Measurements from ENCODE around the gene EIF1. TPM values are rescaled to one million over a fixed set of nuclear protein-coding genes. Genes with fewer than 3 reads are reported as not detected.

The EIF1 gene
- total and polyA plus RNA-seq, 2 donors (not counting 1 experiment from before 2014, with no cell fraction given): 773 to 2,045 TPM

DNA sequence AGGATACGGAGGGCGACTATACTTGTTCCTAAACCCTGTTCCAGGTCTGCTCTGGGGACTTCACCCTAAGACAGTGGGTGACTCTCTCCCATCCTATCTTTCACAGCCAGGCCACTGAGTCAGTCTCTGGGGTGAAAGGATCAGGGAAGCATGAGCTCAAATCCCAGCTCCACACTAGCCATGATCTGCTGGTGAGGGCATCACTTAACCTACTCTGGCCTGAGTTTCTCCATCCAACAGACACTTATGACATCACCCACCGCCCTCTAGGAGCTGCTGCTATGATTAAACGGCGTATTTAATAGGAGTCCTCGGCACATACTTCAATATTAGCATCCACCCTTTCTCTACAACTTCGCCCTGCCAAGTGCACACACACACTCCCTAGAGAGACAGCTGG lies 33.5 kb downstream of the EIF1 start:
- ATAC-seq (ENCODE audit: low read depth) (no peak), DNase-seq (no peak)
- H3K9me3 ChIP-seq (ENCODE audit: control extremely low read depth in 1 of 3, control insufficient read depth in 2 of 3, insufficient read depth in 1 of 3, low read length in 2 of 3): no peaks in the 10 kb centered on the region
- WGBS (ENCODE audit: insufficient coverage): 87% methylated on average over 4 of the region's 7 CpGs
- no peaks in the 10 kb centered on the region for H3K4me1 ChIP-seq (ENCODE audit: control insufficient read depth in 2 of 2, insufficient read depth in 2 of 2, low read length in 2 of 2)
- H3K27me3 Mint-ChIP-seq: peaks cover 6% of the 10 kb centered on the region
- H3K36me3 ChIP-seq (replicated peaks in 1 of 2; ENCODE audit: control extremely low read depth in 1 of 2, control insufficient read depth in 1 of 2, extremely low read depth in 1 of 2, insufficient read depth in 2 of 2, low read length in 1 of 2): no peaks in the 10 kb centered on the region
- H2AFZ ChIP-seq (ENCODE audit: insufficient read depth, low read depth, low read length, poor library complexity, severe bottlenecking): no peak overlapping the region
- H3K27ac ChIP-seq (ENCODE audit: low read length in 2 of 2): no peak overlapping the region
- no peak for TF ChIP-seq EZH2 (IDR thresholded peaks at IDR 0.05; ENCODE audit: borderline replicate concordance, insufficient read depth, low read depth, low read length, poor library complexity, severe bottlenecking)
- TF ChIP-seq, protein P1, sequence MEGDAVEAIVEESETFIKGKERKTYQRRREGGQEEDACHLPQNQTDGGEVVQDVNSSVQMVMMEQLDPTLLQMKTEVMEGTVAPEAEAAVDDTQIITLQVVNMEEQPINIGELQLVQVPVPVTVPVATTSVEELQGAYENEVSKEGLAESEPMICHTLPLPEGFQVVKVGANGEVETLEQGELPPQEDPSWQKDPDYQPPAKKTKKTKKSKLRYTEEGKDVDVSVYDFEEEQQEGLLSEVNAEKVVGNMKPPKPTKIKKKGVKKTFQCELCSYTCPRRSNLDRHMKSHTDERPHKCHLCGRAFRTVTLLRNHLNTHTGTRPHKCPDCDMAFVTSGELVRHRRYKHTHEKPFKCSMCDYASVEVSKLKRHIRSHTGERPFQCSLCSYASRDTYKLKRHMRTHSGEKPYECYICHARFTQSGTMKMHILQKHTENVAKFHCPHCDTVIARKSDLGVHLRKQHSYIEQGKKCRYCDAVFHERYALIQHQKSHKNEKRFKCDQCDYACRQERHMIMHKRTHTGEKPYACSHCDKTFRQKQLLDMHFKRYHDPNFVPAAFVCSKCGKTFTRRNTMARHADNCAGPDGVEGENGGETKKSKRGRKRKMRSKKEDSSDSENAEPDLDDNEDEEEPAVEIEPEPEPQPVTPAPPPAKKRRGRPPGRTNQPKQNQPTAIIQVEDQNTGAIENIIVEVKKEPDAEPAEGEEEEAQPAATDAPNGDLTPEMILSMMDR (IDR thresholded peaks at IDR 0.05): no peak
- H3K4me3 Mint-ChIP-seq: no peak overlapping the region
- POLR2A ChIA-PET: interaction anchor here (0.6 kb wide), 1 partner anchor 428 kb away, joined by 3 read pairs; no protein-coding TSS in a partner anchor
- intact Hi-C loops (cut with micrococcal nuclease): no loop called here
- no peak overlapping the region for H3K9ac ChIP-seq (ENCODE audit: low read length)
- no peaks in the 10 kb centered on the region for H3K4me1 Mint-ChIP-seq
- no peaks in the 10 kb centered on the region for H3K79me2 ChIP-seq (ENCODE audit: control insufficient read depth, insufficient read depth, low read length)
- H4K20me1 ChIP-seq (ENCODE audit: control insufficient read depth, insufficient read depth, low read length, poor library complexity, severe bottlenecking): no peaks in the 10 kb centered on the region
- peaks cover 0 to 7% (median 0%) of the 10 kb centered on the region in 4 experiments for H3K27me3 ChIP-seq (replicated peaks in 1 of 4; ENCODE audit: control extremely low read depth in 1 of 4, control insufficient read depth in 3 of 4, insufficient read depth in 4 of 4, low read length in 3 of 4)
- H3K9me3 Mint-ChIP-seq (ENCODE audit: insufficient read depth): no peaks in the 10 kb centered on the region
- CTCF ChIA-PET: interaction anchor here (0.5 to 1.2 kb wide), 4 partner anchors 22 to 747 kb away, joined by 3 to 5 read pairs (median 3); no protein-coding TSS in a partner anchor
- H3K27ac Mint-ChIP-seq: no peak overlapping the region
- no peak overlapping the region for H3K4me2 ChIP-seq (replicated peaks; ENCODE audit: low read depth, low read length, poor library complexity, severe bottlenecking)
- no peak overlapping the region for H3K4me3 ChIP-seq (ENCODE audit: control extremely low read depth in 1 of 5, extremely low read depth in 1 of 5, insufficient read depth in 1 of 5, low read depth in 2 of 5, low read length in 4 of 5)

DNA sequence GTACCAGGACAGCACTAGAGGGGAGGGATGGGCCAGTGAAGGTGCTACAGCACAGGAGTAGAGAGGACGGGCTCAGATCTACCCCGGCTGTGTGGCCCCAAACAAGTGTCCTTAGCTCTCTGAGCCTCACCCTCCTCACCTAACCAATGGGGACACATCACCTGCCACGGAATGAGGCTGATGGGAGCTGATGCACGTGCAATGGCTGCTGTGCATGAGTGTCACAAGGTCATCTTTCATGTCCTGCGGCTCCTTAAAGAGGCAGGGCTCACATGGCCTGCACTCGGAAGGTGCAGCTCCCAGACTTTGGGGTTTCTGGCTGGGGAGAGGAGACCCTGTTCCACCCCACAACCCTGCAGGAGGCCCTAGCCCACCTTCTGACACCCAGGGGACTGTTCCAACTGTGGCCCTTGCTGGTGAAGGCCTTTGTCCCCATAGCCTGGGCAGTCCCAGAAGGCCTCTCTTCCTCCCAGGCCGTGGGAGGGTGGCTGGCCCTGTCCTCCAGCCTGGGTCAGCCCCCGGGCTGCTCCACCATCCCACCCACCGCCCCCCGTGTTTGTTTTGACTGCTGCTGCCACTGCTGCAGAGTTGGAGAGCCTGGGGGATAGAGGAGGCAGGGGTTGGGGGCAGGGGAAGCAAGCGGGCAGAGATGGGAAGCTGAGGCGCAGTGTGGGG lies 35.3 kb downstream of the EIF1 start:
- ATAC-seq (ENCODE audit: low read depth) (no peak), DNase-seq (peak; percentile 9)
- WGBS (ENCODE audit: insufficient coverage): 93% methylated on average over 7 of the region's 12 CpGs
- H3K4me2 ChIP-seq (replicated peaks; ENCODE audit: low read depth, low read length, poor library complexity, severe bottlenecking): no peak overlapping the region
- intact Hi-C loops (cut with micrococcal nuclease): no loop called here
- H3K4me1 ChIP-seq (ENCODE audit: control insufficient read depth in 2 of 2, insufficient read depth in 2 of 2, low read length in 2 of 2): peaks cover 0 to 7% of the 10 kb centered on the region in 2 donors
- ChIA-PET POLR2A (no interaction called here), CTCF (interaction anchor here (0.7 kb wide), 1 partner anchor 216 kb away, joined by 5 read pairs; no protein-coding TSS in a partner anchor)
- no peaks in the 10 kb centered on the region for H3K4me1 Mint-ChIP-seq
- no peaks in the 10 kb centered on the region for H3K9me3 ChIP-seq (ENCODE audit: control extremely low read depth in 1 of 3, control insufficient read depth in 2 of 3, insufficient read depth in 1 of 3, low read length in 2 of 3)
- H4K20me1 ChIP-seq (ENCODE audit: control insufficient read depth, insufficient read depth, low read length, poor library complexity, severe bottlenecking): no peaks in the 10 kb centered on the region
- no peaks in the 10 kb centered on the region for H3K79me2 ChIP-seq (ENCODE audit: control insufficient read depth, insufficient read depth, low read length)
- H3K4me3 ChIP-seq (ENCODE audit: control extremely low read depth in 1 of 5, extremely low read depth in 1 of 5, insufficient read depth in 1 of 5, low read depth in 2 of 5, low read length in 4 of 5): no peak overlapping the region
- H3K27ac ChIP-seq (ENCODE audit: low read length in 2 of 2): no peak overlapping the region
- no peak overlapping the region for H3K27ac Mint-ChIP-seq
- H3K4me3 Mint-ChIP-seq: no peak overlapping the region
- no peak overlapping the region for H2AFZ ChIP-seq (ENCODE audit: insufficient read depth, low read depth, low read length, poor library complexity, severe bottlenecking)
- H3K9me3 Mint-ChIP-seq (ENCODE audit: insufficient read depth): no peaks in the 10 kb centered on the region
- H3K9ac ChIP-seq (ENCODE audit: low read length): no peak overlapping the region
- peaks cover 6% of the 10 kb centered on the region for H3K27me3 Mint-ChIP-seq
- H3K27me3 ChIP-seq (replicated peaks in 1 of 4; ENCODE audit: control extremely low read depth in 1 of 4, control insufficient read depth in 3 of 4, insufficient read depth in 4 of 4, low read length in 3 of 4): peaks cover 0 to 10% (median 0%) of the 10 kb centered on the region in 4 experiments
- no peak for TF ChIP-seq EZH2 (IDR thresholded peaks at IDR 0.05; ENCODE audit: borderline replicate concordance, insufficient read depth, low read depth, low read length, poor library complexity, severe bottlenecking)
- TF ChIP-seq, protein P1 (IDR thresholded peaks at IDR 0.05): no peak
- H3K36me3 ChIP-seq (replicated peaks in 1 of 2; ENCODE audit: control extremely low read depth in 1 of 2, control insufficient read depth in 1 of 2, extremely low read depth in 1 of 2, insufficient read depth in 2 of 2, low read length in 1 of 2): no peaks in the 10 kb centered on the region

All from B cell (primary cell).